Activated CD4-positive, CD25-positive, alpha-beta regulatory T cell treated with anti-CD3 and anti-CD28 coated beads, Interleukin-2, amount 50 U/mL, for 72 hours (primary cell): ENCODE results near the gene ARHGAP30.
"Not testable (repeated sequence)": the region's sequence is repeated elsewhere in the genome, so short reads cannot be mapped to it uniquely, and the experiment has no call there.

Experiments used
- DNase-seq: peaks from one replicate; pipeline ENCODE4 v3.0.0; 2021

The ARHGAP30 gene

GRCh38 chr1:161037661-161038522, 31.8 kb downstream of the ARHGAP30 start:
- no peak for DNase-seq

GRCh38 chr1:161033751-161034150, 35.9 kb downstream of the ARHGAP30 start:
- no peak for DNase-seq

GRCh38 chr1:161032409-161032808, 37.3 kb downstream of the ARHGAP30 start:
- no peak for DNase-seq

GRCh38 chr1:161031874-161032273, 37.8 kb downstream of the ARHGAP30 start:
- DNase-seq = no peak

- DNase-seq = not testable (repeated sequence)
Observed at GRCh38 chr1:161029466-161029865, 40.2 kb downstream of the ARHGAP30 start.

- not testable (repeated sequence) for DNase-seq
Observed at GRCh38 chr1:161026954-161027353, 42.7 kb downstream of the ARHGAP30 start.

GRCh38 chr1:161022432-161022831, 47.3 kb downstream of the ARHGAP30 start:
- not testable (repeated sequence) for DNase-seq

GRCh38 chr1:161021970-161022353, 47.7 kb downstream of the ARHGAP30 start:
- no peak for DNase-seq

GRCh38 chr1:161021165-161021969, 48.3 kb downstream of the ARHGAP30 start:
- DNase-seq = peak; percentile 76

GRCh38 chr1:161020509-161021164, 49.1 kb downstream of the ARHGAP30 start, which contains the start of gene F11R:
F11R (minus strand) TSS chr1:161021152; CDS start chr1:161021073, 79 bp downstream.
- DNase-seq = peak; percentile 46

- DNase-seq = no peak
Observed at GRCh38 chr1:161019751-161020495, 49.8 kb downstream of the ARHGAP30 start.

GRCh38 chr1:161019111-161019660, 50.5 kb downstream of the ARHGAP30 start:
- DNase-seq = not testable (repeated sequence)

- no peak for DNase-seq
Observed at GRCh38 chr1:161018631-161018930, 51.1 kb downstream of the ARHGAP30 start.

GRCh38 chr1:161017756-161018630, 51.7 kb downstream of the ARHGAP30 start:
- DNase-seq = no peak

- DNase-seq = not testable (repeated sequence)
Observed at GRCh38 chr1:161017181-161017580, 52.5 kb downstream of the ARHGAP30 start.

- not testable (repeated sequence) for DNase-seq
Observed at GRCh38 chr1:161016683-161017082, 53.0 kb downstream of the ARHGAP30 start.

- DNase-seq = peak; percentile 59
Observed at GRCh38 chr1:161013488-161014230, 56.0 kb downstream of the ARHGAP30 start.

- no peak for DNase-seq
Observed at GRCh38 chr1:161013131-161013487, 56.6 kb downstream of the ARHGAP30 start.

GRCh38 chr1:161012420-161012819, 57.3 kb downstream of the ARHGAP30 start:
- no peak for DNase-seq

GRCh38 chr1:161009602-161010211, 60.0 kb downstream of the ARHGAP30 start:
- DNase-seq = no peak
